ENCODE measurements around the gene GABRP.

GABRP gene
- total RNA-seq = 0 reads per million in 3 donors

DNA sequence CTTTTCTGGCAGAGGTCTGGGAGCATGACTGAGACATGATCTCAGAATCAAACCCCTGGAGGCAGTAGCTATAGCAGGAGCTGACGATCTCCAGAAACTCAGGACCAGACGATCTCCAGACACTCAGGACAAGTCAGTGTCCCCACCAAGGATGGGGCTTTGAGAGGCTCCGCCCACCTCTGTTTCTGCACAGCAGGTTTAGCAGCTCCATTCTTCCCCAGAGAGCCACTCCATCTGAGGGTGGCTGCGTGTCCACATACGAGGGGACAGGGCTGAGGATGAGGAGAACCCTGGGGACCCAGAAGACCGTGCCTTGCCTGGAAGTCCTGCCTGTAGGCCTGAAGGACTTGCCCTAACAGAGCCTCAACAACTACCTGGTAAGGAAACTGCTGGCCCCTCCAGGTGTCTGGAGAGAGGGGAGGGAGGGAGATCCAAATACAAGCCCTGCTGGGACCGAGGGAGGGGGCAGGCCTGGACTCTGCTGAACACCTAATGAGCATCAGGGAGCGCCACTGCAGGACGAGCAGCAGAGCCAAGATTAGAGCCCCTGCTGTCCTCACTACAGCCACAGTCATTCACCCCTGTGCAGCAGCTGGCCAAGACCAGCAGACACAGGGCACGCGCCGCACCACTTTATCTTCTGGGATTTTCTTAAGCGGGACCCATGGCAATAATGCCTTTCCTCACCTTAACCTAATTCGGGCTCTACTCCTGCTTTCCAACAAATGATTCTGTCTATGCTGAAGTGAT lies at the start of gene GABRP:
Gene GABRP (plus strand): TSS at position 228 of the 750 bp plus-strand sequence. CDS start 4,891 bp downstream, outside the sequence.
- Histone ChIP-seq H3K4me1 (ENCODE audit: control insufficient read depth, insufficient read depth, low read length, poor library complexity, severe bottlenecking) (no peaks in the 10 kb centered on the region), H3K36me3 (ENCODE audit: control insufficient read depth, insufficient read depth, low read length) (no peaks in the 10 kb centered on the region), H3K4me3 (ENCODE audit: insufficient read depth, low read depth, low read length, poor library complexity, severe bottlenecking) (no peak within 1 kb of the TSS), H3K27ac (ENCODE audit: insufficient read depth, low read length, poor library complexity, severe bottlenecking) (no peak within 1 kb of the TSS), H3K9me3 (ENCODE audit: control insufficient read depth, low read length) (no peaks in the 10 kb centered on the region), H3K27me3 (replicated peaks; ENCODE audit: control insufficient read depth, insufficient read depth, low read length, poor library complexity, severe bottlenecking) (no peaks in the 10 kb centered on the region)
- no peak for DNase-seq

DNA sequence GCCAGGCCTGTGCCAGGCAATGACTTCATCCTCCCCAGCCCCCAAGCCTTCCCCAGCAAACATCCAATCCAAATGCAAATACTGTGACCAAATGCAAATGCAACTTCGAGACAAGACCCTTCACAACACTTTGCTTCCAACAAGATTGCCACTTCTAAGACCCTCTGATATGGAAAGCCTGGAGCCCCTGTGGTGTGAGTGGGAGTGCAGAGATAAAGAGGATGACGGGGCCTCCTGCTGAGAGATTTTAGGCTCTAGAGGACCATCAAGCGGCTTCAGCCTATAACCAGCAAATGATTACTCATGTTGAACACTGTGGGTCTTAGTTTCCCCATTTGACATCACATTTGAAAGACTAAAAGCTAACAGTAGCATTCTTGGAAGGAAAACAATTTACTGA lies 46.6 kb upstream of the GABRP start:
- H3K27me3 ChIP-seq (replicated peaks; ENCODE audit: control insufficient read depth, insufficient read depth, low read length, poor library complexity, severe bottlenecking) = no peaks in the 10 kb centered on the region
- H3K27ac ChIP-seq (ENCODE audit: insufficient read depth, low read length, poor library complexity, severe bottlenecking) = no peak overlapping the region
- no peaks in the 10 kb centered on the region for H3K36me3 ChIP-seq (ENCODE audit: control insufficient read depth, insufficient read depth, low read length)
- H3K9me3 ChIP-seq (ENCODE audit: control insufficient read depth, low read length) = no peaks in the 10 kb centered on the region
- no peaks in the 10 kb centered on the region for H3K4me1 ChIP-seq (ENCODE audit: control insufficient read depth, insufficient read depth, low read length, poor library complexity, severe bottlenecking)
- DNase-seq = no peak
- no peak overlapping the region for H3K4me3 ChIP-seq (ENCODE audit: insufficient read depth, low read depth, low read length, poor library complexity, severe bottlenecking)

DNA sequence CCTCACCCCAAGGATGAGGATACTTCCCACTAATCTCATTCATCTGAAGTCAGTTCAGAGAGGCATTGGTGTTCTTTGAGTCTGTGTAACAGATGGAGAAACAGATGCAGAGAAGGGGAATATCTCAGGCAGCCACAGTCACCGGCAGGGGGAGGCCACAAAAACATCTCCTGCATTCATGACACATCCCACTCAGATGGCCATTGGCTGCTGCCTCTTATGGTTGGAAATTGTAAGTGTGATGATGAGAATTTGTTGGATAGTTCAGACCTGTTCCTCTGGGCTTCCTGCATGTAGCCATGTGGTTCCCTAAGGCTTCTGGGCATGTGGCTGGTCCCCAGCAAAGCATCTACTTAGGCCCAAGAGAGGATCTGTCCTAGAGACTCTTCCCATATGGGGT lies 45.9 kb upstream of the GABRP start:
- no peaks in the 10 kb centered on the region for H3K9me3 ChIP-seq (ENCODE audit: control insufficient read depth, low read length)
- H3K4me1 ChIP-seq (ENCODE audit: control insufficient read depth, insufficient read depth, low read length, poor library complexity, severe bottlenecking) = no peaks in the 10 kb centered on the region
- no peak for DNase-seq
- no peak overlapping the region for H3K4me3 ChIP-seq (ENCODE audit: insufficient read depth, low read depth, low read length, poor library complexity, severe bottlenecking)
- no peak overlapping the region for H3K27ac ChIP-seq (ENCODE audit: insufficient read depth, low read length, poor library complexity, severe bottlenecking)
- no peaks in the 10 kb centered on the region for H3K36me3 ChIP-seq (ENCODE audit: control insufficient read depth, insufficient read depth, low read length)
- H3K27me3 ChIP-seq (replicated peaks; ENCODE audit: control insufficient read depth, insufficient read depth, low read length, poor library complexity, severe bottlenecking) = no peaks in the 10 kb centered on the region

- Histone ChIP-seq H3K9me3 (ENCODE audit: control insufficient read depth, low read length) (no peaks in the 10 kb centered on the region), H3K36me3 (ENCODE audit: control insufficient read depth, insufficient read depth, low read length) (no peaks in the 10 kb centered on the region), H3K4me3 (ENCODE audit: insufficient read depth, low read depth, low read length, poor library complexity, severe bottlenecking) (no peak overlapping the region), H3K4me1 (ENCODE audit: control insufficient read depth, insufficient read depth, low read length, poor library complexity, severe bottlenecking) (no peaks in the 10 kb centered on the region), H3K27ac (ENCODE audit: insufficient read depth, low read length, poor library complexity, severe bottlenecking) (no peak overlapping the region), H3K27me3 (replicated peaks; ENCODE audit: control insufficient read depth, insufficient read depth, low read length, poor library complexity, severe bottlenecking) (no peaks in the 10 kb centered on the region)
- DNase-seq = no peak
Observed at GRCh38 chr5:170738840-170739239, 44.7 kb upstream of the GABRP start.

DNA sequence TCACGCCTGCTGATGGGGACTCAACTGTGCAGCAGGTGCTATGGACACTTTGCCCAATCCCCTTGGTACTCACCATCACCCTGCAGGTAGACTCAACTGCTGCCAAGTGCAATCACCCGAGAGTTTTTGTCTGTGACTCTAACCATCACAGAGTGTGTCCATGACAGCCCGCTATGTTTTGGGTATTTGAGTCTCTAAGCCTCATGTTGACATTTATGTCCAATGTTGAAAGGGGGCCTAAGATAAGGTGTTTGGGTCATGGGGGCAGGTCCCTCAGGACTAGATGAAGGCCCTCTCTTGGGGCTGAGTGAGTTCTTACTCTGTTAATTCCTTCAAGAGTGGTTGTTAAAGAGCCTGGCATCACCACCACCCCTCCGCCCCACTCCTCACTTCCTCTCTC lies 44.1 kb upstream of the GABRP start:
- no peak overlapping the region for H3K27ac ChIP-seq (ENCODE audit: insufficient read depth, low read length, poor library complexity, severe bottlenecking)
- no peak overlapping the region for H3K4me3 ChIP-seq (ENCODE audit: insufficient read depth, low read depth, low read length, poor library complexity, severe bottlenecking)
- DNase-seq = no peak
- H3K36me3 ChIP-seq (ENCODE audit: control insufficient read depth, insufficient read depth, low read length) = no peaks in the 10 kb centered on the region
- no peaks in the 10 kb centered on the region for H3K4me1 ChIP-seq (ENCODE audit: control insufficient read depth, insufficient read depth, low read length, poor library complexity, severe bottlenecking)
- H3K27me3 ChIP-seq (replicated peaks; ENCODE audit: control insufficient read depth, insufficient read depth, low read length, poor library complexity, severe bottlenecking) = no peaks in the 10 kb centered on the region
- no peaks in the 10 kb centered on the region for H3K9me3 ChIP-seq (ENCODE audit: control insufficient read depth, low read length)

DNA sequence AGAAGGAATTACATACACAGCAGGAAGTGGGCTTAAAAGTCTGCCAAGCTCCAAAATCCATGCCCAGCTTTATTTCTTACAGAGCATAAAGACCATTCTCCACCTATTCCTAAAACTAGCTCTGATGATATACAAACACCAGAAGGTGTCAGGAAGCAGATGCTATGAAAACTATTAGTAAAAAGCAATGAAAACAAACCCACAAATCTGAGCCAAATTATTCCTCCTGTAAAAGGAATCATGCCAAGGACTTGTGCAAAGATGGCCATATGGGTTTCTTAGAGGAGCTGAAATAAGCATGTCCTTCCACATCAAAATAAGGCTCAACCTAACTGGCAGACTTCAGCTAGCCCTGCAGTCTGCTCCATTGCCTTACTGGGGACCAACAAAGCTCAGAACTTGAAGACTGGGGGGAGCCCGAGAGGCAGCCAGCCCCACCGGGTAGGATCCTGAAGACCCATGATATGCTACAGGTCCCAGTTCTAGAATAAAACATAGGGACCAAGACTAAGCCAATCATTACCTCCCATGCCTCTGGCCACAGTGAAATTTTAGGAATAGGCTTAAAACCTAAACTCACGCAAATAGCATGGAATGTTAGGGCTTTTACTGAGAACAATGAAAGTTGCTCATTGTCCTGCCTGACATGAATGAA lies 42.8 kb upstream of the GABRP start:
- Histone ChIP-seq H3K27me3 (replicated peaks; ENCODE audit: control insufficient read depth, insufficient read depth, low read length, poor library complexity, severe bottlenecking) (no peaks in the 10 kb centered on the region), H3K27ac (ENCODE audit: insufficient read depth, low read length, poor library complexity, severe bottlenecking) (no peak overlapping the region), H3K4me3 (ENCODE audit: insufficient read depth, low read depth, low read length, poor library complexity, severe bottlenecking) (no peak overlapping the region), H3K4me1 (ENCODE audit: control insufficient read depth, insufficient read depth, low read length, poor library complexity, severe bottlenecking) (no peaks in the 10 kb centered on the region), H3K36me3 (ENCODE audit: control insufficient read depth, insufficient read depth, low read length) (no peaks in the 10 kb centered on the region), H3K9me3 (ENCODE audit: control insufficient read depth, low read length) (no peaks in the 10 kb centered on the region)
- no peak for DNase-seq

- Histone ChIP-seq H3K27ac (ENCODE audit: insufficient read depth, low read length, poor library complexity, severe bottlenecking) (no peak overlapping the region), H3K4me1 (ENCODE audit: control insufficient read depth, insufficient read depth, low read length, poor library complexity, severe bottlenecking) (no peaks in the 10 kb centered on the region), H3K36me3 (ENCODE audit: control insufficient read depth, insufficient read depth, low read length) (no peaks in the 10 kb centered on the region), H3K27me3 (replicated peaks; ENCODE audit: control insufficient read depth, insufficient read depth, low read length, poor library complexity, severe bottlenecking) (no peaks in the 10 kb centered on the region), H3K4me3 (ENCODE audit: insufficient read depth, low read depth, low read length, poor library complexity, severe bottlenecking) (no peak overlapping the region), H3K9me3 (ENCODE audit: control insufficient read depth, low read length) (no peaks in the 10 kb centered on the region)
- DNase-seq = no peak
Observed at GRCh38 chr5:170741801-170742200, 41.7 kb upstream of the GABRP start.

DNA sequence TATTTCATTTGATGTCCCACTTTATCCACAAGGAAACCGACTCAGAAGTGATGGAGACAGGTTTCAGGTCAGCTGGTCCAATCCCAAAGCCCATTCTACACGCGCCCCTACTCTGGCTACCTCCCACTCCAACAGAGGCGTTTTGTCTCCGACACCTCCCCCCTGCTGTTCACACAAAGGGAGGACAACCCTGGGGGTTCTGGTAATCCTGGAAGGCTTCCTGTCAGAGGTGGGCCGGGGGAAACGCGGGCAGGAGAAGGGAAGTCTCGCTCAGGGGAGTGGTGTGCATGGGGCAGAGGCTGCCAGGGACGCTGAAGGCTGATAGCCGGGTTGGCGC lies 39.7 kb upstream of the GABRP start:
- no peak for DNase-seq
- H3K9me3 ChIP-seq (ENCODE audit: control insufficient read depth, low read length) = no peaks in the 10 kb centered on the region
- no peaks in the 10 kb centered on the region for H3K4me1 ChIP-seq (ENCODE audit: control insufficient read depth, insufficient read depth, low read length, poor library complexity, severe bottlenecking)
- no peak overlapping the region for H3K27ac ChIP-seq (ENCODE audit: insufficient read depth, low read length, poor library complexity, severe bottlenecking)
- no peaks in the 10 kb centered on the region for H3K27me3 ChIP-seq (replicated peaks; ENCODE audit: control insufficient read depth, insufficient read depth, low read length, poor library complexity, severe bottlenecking)
- no peaks in the 10 kb centered on the region for H3K36me3 ChIP-seq (ENCODE audit: control insufficient read depth, insufficient read depth, low read length)
- H3K4me3 ChIP-seq (ENCODE audit: insufficient read depth, low read depth, low read length, poor library complexity, severe bottlenecking) = no peak overlapping the region

DNA sequence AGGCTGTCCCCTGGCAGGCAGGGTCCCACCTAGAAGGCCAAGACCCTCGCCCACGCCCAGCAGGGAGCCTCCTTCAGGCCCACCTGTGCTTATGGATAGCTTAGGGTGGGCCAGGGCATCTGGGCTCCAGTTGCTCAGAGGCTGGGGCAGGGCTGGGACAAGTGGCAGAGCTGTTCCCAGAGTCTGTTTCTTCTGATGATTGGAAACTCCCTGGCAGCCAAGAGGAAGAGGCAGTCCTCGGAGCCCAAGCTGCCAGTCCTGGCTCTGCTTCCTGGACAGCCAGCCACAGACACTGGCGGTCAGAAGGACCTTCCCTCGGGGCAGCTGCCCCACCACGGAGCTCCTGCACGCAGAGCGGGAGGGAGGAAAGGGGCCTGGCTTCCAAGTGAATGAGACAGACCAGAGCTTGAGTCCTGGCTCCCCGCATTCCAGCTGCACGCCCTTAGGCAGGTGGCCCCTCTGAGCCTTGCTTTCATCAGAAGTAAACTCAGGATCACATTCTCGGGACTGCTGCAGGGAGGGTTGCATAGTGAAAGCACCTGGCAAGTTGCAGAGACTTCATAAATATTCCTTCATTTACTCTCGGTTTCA lies 37.9 kb upstream of the GABRP start:
- Histone ChIP-seq H3K27me3 (replicated peaks; ENCODE audit: control insufficient read depth, insufficient read depth, low read length, poor library complexity, severe bottlenecking) (no peaks in the 10 kb centered on the region), H3K4me1 (ENCODE audit: control insufficient read depth, insufficient read depth, low read length, poor library complexity, severe bottlenecking) (no peaks in the 10 kb centered on the region), H3K36me3 (ENCODE audit: control insufficient read depth, insufficient read depth, low read length) (no peaks in the 10 kb centered on the region), H3K4me3 (ENCODE audit: insufficient read depth, low read depth, low read length, poor library complexity, severe bottlenecking) (no peak overlapping the region), H3K9me3 (ENCODE audit: control insufficient read depth, low read length) (no peaks in the 10 kb centered on the region), H3K27ac (ENCODE audit: insufficient read depth, low read length, poor library complexity, severe bottlenecking) (no peak overlapping the region)
- DNase-seq = no peak
